ENCODE data around the gene NR0B1. TPM values are rescaled to one million over a fixed set of nuclear protein-coding genes. Genes with fewer than 3 reads are reported as not detected.

Gene NR0B1
- total and polyA plus RNA-seq, 2 donors (not counting 1 experiment from before 2014, with no cell fraction given), result 4.6 TPM; not detected in 1

DNA sequence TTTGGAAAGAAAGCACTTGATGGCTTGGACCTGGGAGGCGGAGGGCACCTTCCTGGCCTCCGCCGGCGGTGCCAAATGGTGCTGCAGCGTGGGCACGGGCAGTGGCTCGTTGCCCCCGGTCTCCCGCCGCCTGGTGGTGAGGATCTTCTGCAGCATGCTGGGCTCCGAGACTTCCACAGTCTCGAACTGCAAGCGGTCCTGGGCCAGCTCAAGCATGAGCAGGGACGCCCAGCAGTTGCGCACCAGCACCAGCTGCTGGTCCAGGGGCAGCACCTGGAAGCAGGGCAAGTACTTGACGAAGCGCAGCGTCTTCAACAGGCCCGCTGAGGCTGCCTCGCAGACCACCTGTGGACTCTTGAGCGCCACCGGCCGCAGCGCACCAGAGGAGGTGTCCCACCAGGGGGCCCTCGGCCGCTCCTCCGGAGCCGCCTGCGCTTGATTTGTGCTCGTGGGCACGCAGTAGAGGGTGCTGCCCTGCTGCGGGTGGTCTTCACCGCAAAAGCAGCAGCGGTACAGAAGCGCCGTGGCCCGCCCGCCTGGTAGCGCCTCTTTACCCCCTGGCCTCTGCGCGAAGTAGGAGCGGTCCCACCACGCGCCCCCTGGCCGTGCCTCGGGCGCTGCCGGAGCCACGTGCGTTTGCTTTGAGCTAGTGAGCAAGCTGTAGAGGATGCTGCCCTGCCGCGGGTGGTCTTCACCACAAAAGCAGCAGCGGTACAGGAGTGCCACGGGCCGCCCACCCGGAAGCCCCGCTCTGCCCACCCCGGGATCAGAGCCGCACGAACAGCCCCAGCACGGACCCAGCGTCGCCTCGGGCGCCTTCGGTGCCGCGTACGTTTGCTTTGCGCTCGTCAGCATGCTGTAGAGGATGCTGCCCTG, 689 bp downstream of the NR0B1 start:
- peaks cover 8% of the 10 kb centered on the region for H3K27me3 ChIP-seq (ENCODE audit: control insufficient read depth, insufficient read depth, low read length)
- H3K4me2 ChIP-seq (ENCODE audit: extremely low read depth, insufficient read depth, low read length), result peak overlapping the region; percentile 35
- peak in 1 of 2 donors; percentile 13 for DNase-seq (ENCODE audit: low read depth in 2 of 2)
- no peaks in the 10 kb centered on the region for H3K4me1 ChIP-seq (ENCODE audit: control insufficient read depth, extremely low read depth, insufficient read depth, low read length)
- no peaks in the 10 kb centered on the region for H3K9me3 ChIP-seq (ENCODE audit: control insufficient read depth, insufficient read depth, low read depth, low read length)
- peak overlapping the region in 2 of 4 experiments; percentile 21 to 34 for H3K4me3 ChIP-seq (replicated peaks in 1 of 4; ENCODE audit: control extremely low read depth in 1 of 4, insufficient read depth in 1 of 4, low read depth in 3 of 4, low read length in 4 of 4)
- no peaks in the 10 kb centered on the region for H4K20me1 ChIP-seq (ENCODE audit: control insufficient read depth, extremely low read depth, insufficient read depth, low read length)
- no peak overlapping the region for H3K27ac ChIP-seq (ENCODE audit: insufficient read depth, low read length)
- TF ChIP-seq CTCF (conservative IDR thresholded peaks at IDR 0.05 in 1 of 2, IDR thresholded peaks at IDR 0.05 in 1 of 2; ENCODE audit: low read depth in 1 of 2, low read length in 2 of 2) (peak; percentile 9 to 24), EZH2 (IDR thresholded peaks at IDR 0.05; ENCODE audit: low read length, missing control alignments) (peak; percentile 17)
- H3K79me2 ChIP-seq (ENCODE audit: control insufficient read depth, insufficient read depth, low read length), result no peaks in the 10 kb centered on the region
- no peaks in the 10 kb centered on the region for H3K36me3 ChIP-seq (ENCODE audit: control insufficient read depth, insufficient read depth, low read length)
- H3K9ac ChIP-seq (ENCODE audit: insufficient read depth, low read length), result no peak overlapping the region
- H2AFZ ChIP-seq (ENCODE audit: low read length), result no peak overlapping the region

GRCh38 chrX:30307466-30307865, 1.7 kb downstream of the NR0B1 start:
- DNase-seq (ENCODE audit: low read depth in 2 of 2), result no peak
- no peaks in the 10 kb centered on the region for H3K79me2 ChIP-seq (ENCODE audit: control insufficient read depth, insufficient read depth, low read length)
- H3K4me3 ChIP-seq (replicated peaks in 1 of 4; ENCODE audit: control extremely low read depth in 1 of 4, insufficient read depth in 1 of 4, low read depth in 3 of 4, low read length in 4 of 4), result no peak overlapping the region
- H4K20me1 ChIP-seq (ENCODE audit: control insufficient read depth, extremely low read depth, insufficient read depth, low read length), result no peaks in the 10 kb centered on the region
- TF ChIP-seq EZH2 (IDR thresholded peaks at IDR 0.05; ENCODE audit: low read length, missing control alignments), result no peak
- TF ChIP-seq CTCF (conservative IDR thresholded peaks at IDR 0.05 in 1 of 2, IDR thresholded peaks at IDR 0.05 in 1 of 2; ENCODE audit: low read depth in 1 of 2, low read length in 2 of 2), result no peak
- no peak overlapping the region for H3K4me2 ChIP-seq (ENCODE audit: extremely low read depth, insufficient read depth, low read length)
- no peaks in the 10 kb centered on the region for H3K9me3 ChIP-seq (ENCODE audit: control insufficient read depth, insufficient read depth, low read depth, low read length)
- H3K36me3 ChIP-seq (ENCODE audit: control insufficient read depth, insufficient read depth, low read length), result no peaks in the 10 kb centered on the region
- no peak overlapping the region for H2AFZ ChIP-seq (ENCODE audit: low read length)
- peaks cover 8% of the 10 kb centered on the region for H3K27me3 ChIP-seq (ENCODE audit: control insufficient read depth, insufficient read depth, low read length)
- no peak overlapping the region for H3K9ac ChIP-seq (ENCODE audit: insufficient read depth, low read length)
- no peak overlapping the region for H3K27ac ChIP-seq (ENCODE audit: insufficient read depth, low read length)
- H3K4me1 ChIP-seq (ENCODE audit: control insufficient read depth, extremely low read depth, insufficient read depth, low read length), result no peaks in the 10 kb centered on the region

- Histone ChIP-seq H3K27me3 (ENCODE audit: control insufficient read depth, insufficient read depth, low read length) (peaks cover 8% of the 10 kb centered on the region), H3K36me3 (ENCODE audit: control insufficient read depth, insufficient read depth, low read length) (no peaks in the 10 kb centered on the region), H4K20me1 (ENCODE audit: control insufficient read depth, extremely low read depth, insufficient read depth, low read length) (no peaks in the 10 kb centered on the region), H3K9me3 (ENCODE audit: control insufficient read depth, insufficient read depth, low read depth, low read length) (no peaks in the 10 kb centered on the region), H3K9ac (ENCODE audit: insufficient read depth, low read length) (no peak overlapping the region), H3K27ac (ENCODE audit: insufficient read depth, low read length) (no peak overlapping the region), H3K4me2 (ENCODE audit: extremely low read depth, insufficient read depth, low read length) (no peak overlapping the region), H3K4me3 (replicated peaks in 1 of 4; ENCODE audit: control extremely low read depth in 1 of 4, insufficient read depth in 1 of 4, low read depth in 3 of 4, low read length in 4 of 4) (no peak overlapping the region), H3K79me2 (ENCODE audit: control insufficient read depth, insufficient read depth, low read length) (no peaks in the 10 kb centered on the region), H3K4me1 (ENCODE audit: control insufficient read depth, extremely low read depth, insufficient read depth, low read length) (no peaks in the 10 kb centered on the region), H2AFZ (ENCODE audit: low read length) (no peak overlapping the region)
- DNase-seq (ENCODE audit: low read depth in 2 of 2), result no peak
- no peak for TF ChIP-seq CTCF (conservative IDR thresholded peaks at IDR 0.05 in 1 of 2, IDR thresholded peaks at IDR 0.05 in 1 of 2; ENCODE audit: low read depth in 1 of 2, low read length in 2 of 2)
Measured at GRCh38 chrX:30304866-30305265, 4.3 kb downstream of the NR0B1 start.

All from fibroblast of lung (primary cell).